ENCODE results near the gene PSMG4. TPM values are rescaled to one million over a fixed set of nuclear protein-coding genes. Genes with fewer than 3 reads are reported as not detected.

Gene PSMG4
- total and polyA plus RNA-seq, 9 of the 15 experiments (the other 6 are each of a cell fraction or from before 2014, with no cell fraction given), result 12.9 to 185 (median 52.0) TPM

DNA sequence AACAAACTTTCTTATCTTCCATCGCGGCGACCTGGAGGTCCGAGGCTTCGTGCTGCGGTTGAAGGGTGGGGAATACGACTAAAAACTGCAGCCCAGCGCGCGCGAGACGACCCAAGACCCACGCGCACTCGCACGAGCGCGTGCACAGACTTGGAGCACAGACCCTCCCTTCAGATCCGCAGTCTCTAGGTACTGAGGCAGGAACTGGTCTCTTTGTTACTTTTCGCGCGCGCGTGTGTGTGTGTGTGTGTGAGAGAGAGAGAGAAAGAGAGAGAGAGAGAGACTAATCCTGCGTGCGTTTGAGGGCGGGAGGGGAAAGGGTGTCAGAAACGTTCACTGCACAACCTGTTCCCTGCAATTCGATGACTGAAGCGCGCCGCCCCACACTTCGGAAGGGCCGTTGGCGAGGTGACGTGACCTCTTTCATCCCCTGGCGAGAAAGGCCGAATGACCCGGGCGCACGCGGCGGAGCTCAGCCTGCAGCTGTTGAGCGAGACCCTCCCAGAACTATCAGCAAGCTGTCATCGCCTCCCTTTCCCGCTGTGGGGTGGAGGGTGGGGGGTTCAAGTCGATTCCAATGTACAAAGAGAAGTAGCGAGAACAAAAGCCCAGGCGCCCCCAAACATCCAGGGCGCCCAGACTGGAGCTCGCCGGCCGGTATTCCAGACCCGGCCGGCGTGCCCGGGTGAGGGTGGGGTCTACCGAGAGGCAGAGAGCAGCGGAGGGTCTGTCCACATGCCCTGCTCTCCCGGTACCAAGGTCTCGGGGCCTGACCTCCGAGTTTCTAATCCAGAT is 29.8 kb upstream of the PSMG4 start (continued):
- TF ChIP-seq, protein P1, sequence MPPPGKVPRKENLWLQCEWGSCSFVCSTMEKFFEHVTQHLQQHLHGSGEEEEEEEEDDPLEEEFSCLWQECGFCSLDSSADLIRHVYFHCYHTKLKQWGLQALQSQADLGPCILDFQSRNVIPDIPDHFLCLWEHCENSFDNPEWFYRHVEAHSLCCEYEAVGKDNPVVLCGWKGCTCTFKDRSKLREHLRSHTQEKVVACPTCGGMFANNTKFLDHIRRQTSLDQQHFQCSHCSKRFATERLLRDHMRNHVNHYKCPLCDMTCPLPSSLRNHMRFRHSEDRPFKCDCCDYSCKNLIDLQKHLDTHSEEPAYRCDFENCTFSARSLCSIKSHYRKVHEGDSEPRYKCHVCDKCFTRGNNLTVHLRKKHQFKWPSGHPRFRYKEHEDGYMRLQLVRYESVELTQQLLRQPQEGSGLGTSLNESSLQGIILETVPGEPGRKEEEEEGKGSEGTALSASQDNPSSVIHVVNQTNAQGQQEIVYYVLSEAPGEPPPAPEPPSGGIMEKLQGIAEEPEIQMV (tag; conservative IDR thresholded peaks at IDR 0.05; ENCODE audit: low read depth), result no peak
- TF ChIP-seq ZNF212 (CRISPR knock-in tag; IDR thresholded peaks at IDR 0.05) (no peak), MTA3 (IDR thresholded peaks at IDR 0.05; ENCODE audit: borderline replicate concordance) (peak; percentile 39; the same call in 1 of the 2 replicates), ZNF316 (IDR thresholded peaks at IDR 0.05) (no peak), ZHX1 (conservative IDR thresholded peaks at IDR 0.05; ENCODE audit: low read length) (no peak), CREM (IDR thresholded peaks at IDR 0.05; ENCODE audit: low read depth) (peak; percentile 17; the same call in 1 of the 2 replicates), ZNF778 (CRISPR knock-in tag; IDR thresholded peaks at IDR 0.05) (no peak), ZNF695 (CRISPR knock-in tag; IDR thresholded peaks at IDR 0.05) (no peak), ZZZ3 (IDR thresholded peaks at IDR 0.05) (no peak), HDAC1 (IDR thresholded peaks at IDR 0.05) (peak in 1 of 2 experiments; percentile 84; a peak in 2 of 4 replicates), HDAC8 (tag; IDR thresholded peaks at IDR 0.05) (no peak), PHF21A (IDR thresholded peaks at IDR 0.05; ENCODE audit: borderline replicate concordance, low read depth) (no peak), POLR3A (IDR thresholded peaks at IDR 0.05; ENCODE audit: borderline replicate concordance, extremely low read depth, insufficient read depth, insufficient read length) (no peak), HMG20A (CRISPR knock-in tag; conservative IDR thresholded peaks at IDR 0.05) (no peak), NR2F6 (CRISPR knock-in tag; IDR thresholded peaks at IDR 0.05) (no peak), EP300 (IDR thresholded peaks at IDR 0.05; ENCODE audit: low read length) (no peak), CTBP1 (IDR thresholded peaks at IDR 0.05; ENCODE audit: borderline replicate concordance) (no peak), ZC3H4 (CRISPR knock-in tag; IDR thresholded peaks at IDR 0.05; ENCODE audit: borderline replicate concordance) (no peak), ZEB2 (IDR thresholded peaks at IDR 0.05) (peak; percentile 63; the same call in 1 of the 2 replicates), PRPF4 (IDR thresholded peaks at IDR 0.05; ENCODE audit: insufficient read depth, low read depth, low read length, poor library complexity, severe bottlenecking) (no peak), E2F3 (CRISPR knock-in tag; IDR thresholded peaks at IDR 0.05) (no peak), MED1 (CRISPR knock-in tag; IDR thresholded peaks at IDR 0.05; ENCODE audit: borderline replicate concordance) (no peak), ILK (tag; IDR thresholded peaks at IDR 0.05; ENCODE audit: borderline replicate concordance, low read depth) (no peak), NR1H2 (CRISPR knock-in tag; IDR thresholded peaks at IDR 0.05) (0 out of 2 replicates have a peak, but pooled peaks have one; percentile 46), HCFC1 (IDR thresholded peaks at IDR 0.05; ENCODE audit: low read depth, low read length) (no peak), MEF2A (IDR thresholded peaks at IDR 0.05; ENCODE audit: control insufficient read depth, low read depth, low read length) (no peak)
